Prostate gland (tissue), 2 donors: Measurements from ENCODE around the gene TEAD4.

Experiments used
- POLR2A ChIP-seq: fragments of 450-650 bp; IDR thresholded peaks from one replicate; pipeline ENCODE4 v1.6.1; 2016; ENCODE audit warnings: antibody characterized with exemption, mild to moderate bottlenecking
- TF ChIP-seq, protein P1 (sequence below), 4 experiments: fragments of 200-600 bp in 2 of 4; fragments of 450-650 bp in 2 of 4; sonication (generic) in 2 of 4; IDR thresholded peaks; 1 replicate in 3 of 4; 2 replicates in 1 of 4; pipeline ENCODE4 v1.5.1; 2016 to 2019; ENCODE audit warnings: antibody characterized with exemption in 4 of 4, mild to moderate bottlenecking in 2 of 4, moderate library complexity in 2 of 4

DNA sequence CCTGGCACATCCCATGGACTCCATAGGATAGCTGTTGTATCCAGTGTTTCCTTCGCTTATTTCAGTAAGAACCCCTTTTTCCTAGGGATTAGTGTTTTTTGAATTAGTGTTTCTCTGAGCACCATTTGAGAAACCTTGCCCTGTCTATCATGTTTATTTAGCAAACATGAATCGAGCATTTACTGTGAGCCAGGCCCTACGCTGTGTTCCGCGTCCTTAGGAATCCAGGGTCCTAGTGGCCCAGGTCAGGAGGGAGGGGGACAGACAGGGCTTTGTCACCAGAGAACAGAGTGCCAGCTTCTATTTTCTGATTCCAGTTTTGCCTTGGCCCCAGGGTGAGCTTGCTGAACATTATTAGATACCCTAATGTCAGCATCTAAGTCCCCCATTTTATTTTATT lies 2.5 kb downstream of the TEAD4 start:
- TF ChIP-seq, protein P1, sequence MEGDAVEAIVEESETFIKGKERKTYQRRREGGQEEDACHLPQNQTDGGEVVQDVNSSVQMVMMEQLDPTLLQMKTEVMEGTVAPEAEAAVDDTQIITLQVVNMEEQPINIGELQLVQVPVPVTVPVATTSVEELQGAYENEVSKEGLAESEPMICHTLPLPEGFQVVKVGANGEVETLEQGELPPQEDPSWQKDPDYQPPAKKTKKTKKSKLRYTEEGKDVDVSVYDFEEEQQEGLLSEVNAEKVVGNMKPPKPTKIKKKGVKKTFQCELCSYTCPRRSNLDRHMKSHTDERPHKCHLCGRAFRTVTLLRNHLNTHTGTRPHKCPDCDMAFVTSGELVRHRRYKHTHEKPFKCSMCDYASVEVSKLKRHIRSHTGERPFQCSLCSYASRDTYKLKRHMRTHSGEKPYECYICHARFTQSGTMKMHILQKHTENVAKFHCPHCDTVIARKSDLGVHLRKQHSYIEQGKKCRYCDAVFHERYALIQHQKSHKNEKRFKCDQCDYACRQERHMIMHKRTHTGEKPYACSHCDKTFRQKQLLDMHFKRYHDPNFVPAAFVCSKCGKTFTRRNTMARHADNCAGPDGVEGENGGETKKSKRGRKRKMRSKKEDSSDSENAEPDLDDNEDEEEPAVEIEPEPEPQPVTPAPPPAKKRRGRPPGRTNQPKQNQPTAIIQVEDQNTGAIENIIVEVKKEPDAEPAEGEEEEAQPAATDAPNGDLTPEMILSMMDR (IDR thresholded peaks at IDR 0.05), result no peak
- no peak for TF ChIP-seq POLR2A
